Left lobe of liver (tissue), 2 donors: ENCODE measurements around the gene ADAMTS7. TPM values are rescaled to one million over a fixed set of nuclear protein-coding genes. Genes with fewer than 3 reads are reported as not detected.
A peak's percentile ranks its signal among the peaks of the same experiment; 100 is the strongest.
"Not testable (repeated sequence)": the region's sequence is repeated elsewhere in the genome, so short reads cannot be mapped to it uniquely, and the experiment has no call there.

Experiments used
- ATAC-seq: fragments of 200-7000 bp; cut with Tn5 transposase; one replicate; pipeline ENCODE4 v1.9.1; 2020; ENCODE audit warnings: mild to moderate bottlenecking, moderate library complexity
- DNase-seq: peaks from one replicate; pipeline ENCODE4 v3.0.0-alpha.2; 2020; ENCODE audit warnings: low spot score
- total RNA-seq: library from RNA; stranded (reverse); gene quantifications from one replicate; pipeline ENCODE4 v1.2.1, GENCODE V29; 2021
- donor health status: DM: no; HTN: no; CAD: no; lungs with moderate emphysema.
- donor health status: DM: no; HTN: yes; CAD: no.

Gene ADAMTS7
- total RNA-seq, 1 donor from 2014 or later, result 0.86 TPM

DNA sequence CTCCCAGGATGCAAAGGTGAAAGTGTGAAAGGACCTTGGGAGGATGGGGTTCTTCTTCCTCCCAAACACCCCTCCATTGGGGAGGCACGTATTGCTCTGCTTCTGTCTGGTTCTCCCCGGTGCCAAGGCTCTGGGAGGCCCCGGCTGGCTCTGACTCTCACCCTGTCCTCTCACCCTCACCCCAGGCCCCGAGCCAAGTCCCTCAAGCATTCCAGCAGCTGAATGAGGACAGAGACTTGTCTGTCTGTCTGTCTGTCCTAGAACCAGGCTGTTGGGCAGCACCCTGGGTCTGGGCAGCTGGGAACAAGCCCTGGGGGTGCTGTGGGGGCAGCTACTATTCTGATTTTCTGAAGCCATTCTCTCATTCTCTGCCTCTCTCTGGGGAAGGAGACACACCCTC, 29.9 kb downstream of the ADAMTS7 start:
- DNase-seq, ATAC-seq: not testable (repeated sequence)

DNA sequence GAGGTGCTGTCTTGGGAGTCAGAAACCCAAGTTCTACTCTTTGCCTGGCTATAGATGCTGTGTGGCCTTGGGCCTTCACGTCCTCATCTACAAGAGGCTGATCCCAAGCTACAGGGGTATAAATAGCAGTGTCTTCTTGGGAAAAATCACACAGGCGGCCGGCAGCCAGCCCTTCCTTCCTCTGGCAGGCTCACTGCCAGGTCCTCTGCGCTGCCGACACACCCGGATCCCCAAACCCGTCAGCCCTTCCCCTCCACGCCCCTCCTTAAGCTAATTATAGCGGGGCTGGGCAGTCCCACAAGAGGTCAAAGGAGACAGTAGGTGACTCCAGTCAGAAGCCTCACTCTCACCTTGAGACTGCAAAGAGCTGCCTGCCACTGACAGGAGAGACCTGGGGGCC, 31.3 kb downstream of the ADAMTS7 start:
- ATAC-seq, result peak; percentile 46
- not testable (repeated sequence) for DNase-seq

DNA sequence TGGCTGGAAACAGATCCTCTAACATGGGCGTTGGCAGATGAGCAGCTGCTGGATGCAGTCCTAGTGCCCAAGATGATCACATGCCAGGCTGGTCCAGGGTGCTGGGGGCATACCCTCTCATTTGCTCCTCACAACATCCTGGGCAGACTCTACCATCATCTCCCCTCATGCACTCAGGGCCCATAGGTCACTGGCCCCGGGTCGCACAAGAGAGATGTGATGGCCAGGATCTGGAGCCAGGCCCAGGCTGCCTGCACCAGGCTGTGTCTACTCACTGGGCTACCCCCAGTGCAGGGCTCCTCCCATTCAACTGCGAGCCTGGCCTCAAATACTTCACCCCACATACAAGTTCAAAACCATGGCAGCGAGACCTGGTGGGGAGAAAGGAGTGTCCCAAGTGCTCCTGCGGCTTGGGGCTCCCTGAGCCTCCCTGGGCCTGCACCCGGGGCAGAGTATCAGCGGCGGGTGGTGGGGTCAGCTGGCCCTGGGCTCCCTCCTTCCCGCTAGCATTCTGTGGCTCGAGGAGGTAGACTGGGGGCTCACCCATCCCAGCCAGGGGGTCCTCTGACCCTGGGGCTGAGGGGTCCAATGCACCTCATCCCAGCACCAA, 32.0 kb downstream of the ADAMTS7 start:
- ATAC-seq, DNase-seq: not testable (repeated sequence)

DNA sequence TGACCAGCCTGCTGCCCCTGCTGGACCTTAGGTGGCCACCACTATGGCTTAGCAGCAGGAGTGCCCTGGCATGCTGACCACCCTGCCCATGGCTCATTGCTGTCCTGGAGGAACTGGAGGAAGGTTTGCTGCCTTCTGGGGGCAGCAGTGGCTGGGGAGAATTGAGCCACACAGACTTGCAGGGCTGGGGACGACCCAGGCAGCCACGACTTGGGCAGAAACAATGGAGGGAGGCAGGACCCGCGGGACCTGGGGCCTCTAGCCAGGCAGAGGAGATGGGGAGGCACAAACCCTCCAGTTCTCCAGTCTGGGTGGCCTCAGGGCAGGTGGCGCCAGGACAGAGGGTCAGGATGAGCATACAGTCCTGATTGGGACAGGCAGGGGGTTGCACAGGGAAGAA, 32.8 kb downstream of the ADAMTS7 start:
- ATAC-seq (no peak), DNase-seq (no peak)

DNA sequence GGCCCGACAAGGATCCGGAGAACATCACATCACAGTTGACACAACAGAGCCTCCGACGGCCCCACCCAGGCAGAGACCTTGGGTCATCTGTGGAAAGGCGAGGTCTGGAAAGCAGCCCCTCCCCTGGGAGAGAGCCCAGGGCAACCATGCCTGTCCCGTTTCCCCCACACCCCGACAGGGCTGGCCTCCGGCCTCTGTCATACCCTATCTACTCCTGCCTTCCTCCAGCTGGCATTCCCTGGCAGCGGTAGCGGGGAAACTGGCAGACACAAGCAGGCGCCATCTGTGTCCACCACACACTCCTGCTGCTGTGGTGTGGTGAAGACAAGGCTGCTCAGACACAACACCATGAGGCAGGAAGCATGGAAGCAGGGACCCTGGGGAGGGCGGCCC, 33.3 kb downstream of the ADAMTS7 start:
- ATAC-seq, result peak; percentile 8
- not testable (repeated sequence) for DNase-seq

DNA sequence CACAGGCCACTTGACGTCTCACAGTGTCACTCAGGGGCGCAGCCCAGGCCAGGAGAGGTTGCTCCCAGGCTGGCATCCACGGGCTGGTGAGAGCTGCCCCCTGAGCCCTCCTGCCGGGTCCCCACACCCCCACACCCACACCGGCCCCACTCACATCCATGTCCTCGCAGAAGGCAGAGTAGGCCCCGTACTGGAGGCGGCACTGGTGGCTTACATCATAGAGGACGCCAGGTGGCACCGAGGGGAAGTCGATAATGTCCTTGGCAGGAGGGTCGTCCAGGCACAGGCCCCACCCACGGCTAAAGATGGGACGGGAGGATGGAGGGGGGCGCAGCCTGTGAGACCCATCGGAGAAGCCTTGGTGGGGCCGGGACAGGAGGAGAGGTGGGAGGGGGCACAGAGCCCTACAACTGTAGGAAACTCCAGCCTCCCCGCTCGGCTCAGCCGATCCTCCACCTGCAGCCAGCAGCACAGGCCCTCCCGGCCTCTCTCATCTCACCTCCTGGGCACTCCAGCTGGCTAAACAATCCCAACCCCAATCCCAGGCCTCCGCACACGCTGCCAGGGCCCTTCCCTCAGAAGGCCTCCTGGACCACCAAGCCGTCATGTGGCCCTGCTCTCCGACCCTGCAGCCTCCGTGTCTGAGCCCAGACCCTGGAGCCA, 33.8 kb downstream of the ADAMTS7 start:
- not testable (repeated sequence) for ATAC-seq, DNase-seq

DNA sequence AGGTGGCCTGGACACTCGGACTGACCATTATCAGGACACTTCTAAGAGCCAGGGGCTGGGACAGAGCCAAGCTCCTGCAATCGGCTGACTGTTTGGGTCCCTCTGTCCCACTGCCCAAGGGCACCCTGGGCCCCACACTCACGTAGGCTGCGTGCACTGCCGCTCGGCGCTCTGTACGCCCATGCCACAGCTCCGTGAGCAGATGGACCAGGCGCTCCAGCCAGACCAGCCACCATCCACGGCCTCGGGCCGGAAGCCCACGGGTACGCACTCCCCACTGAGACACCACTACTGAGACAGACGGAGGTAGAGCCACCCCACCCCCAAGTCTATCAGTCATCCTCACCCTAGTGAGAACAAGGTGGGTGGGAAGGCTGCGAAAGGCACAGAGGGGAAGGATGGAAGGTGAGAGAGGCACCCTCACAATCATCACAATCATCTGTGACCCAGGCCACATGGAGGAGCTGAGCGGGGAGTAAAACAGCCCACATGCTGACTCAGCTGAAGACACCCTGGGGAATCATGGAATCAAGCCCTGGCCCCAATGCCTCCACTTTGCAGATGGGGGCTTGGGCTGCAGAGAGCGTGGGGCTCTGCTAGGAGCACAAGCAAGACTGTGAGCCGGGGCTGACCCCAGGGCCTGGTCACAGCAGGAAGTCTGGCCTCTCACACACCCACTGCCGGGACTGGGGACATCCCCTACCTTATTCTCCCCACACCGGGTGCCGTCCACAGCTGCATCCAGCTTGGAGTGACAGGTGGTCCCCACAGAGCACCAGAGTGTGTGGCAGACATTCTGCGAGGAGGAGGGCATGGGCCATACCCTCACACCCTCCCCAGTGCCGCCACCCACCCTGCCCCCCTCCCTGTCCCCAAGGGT, 35.0 kb downstream of the ADAMTS7 start:
- ATAC-seq, DNase-seq: not testable (repeated sequence)

DNA sequence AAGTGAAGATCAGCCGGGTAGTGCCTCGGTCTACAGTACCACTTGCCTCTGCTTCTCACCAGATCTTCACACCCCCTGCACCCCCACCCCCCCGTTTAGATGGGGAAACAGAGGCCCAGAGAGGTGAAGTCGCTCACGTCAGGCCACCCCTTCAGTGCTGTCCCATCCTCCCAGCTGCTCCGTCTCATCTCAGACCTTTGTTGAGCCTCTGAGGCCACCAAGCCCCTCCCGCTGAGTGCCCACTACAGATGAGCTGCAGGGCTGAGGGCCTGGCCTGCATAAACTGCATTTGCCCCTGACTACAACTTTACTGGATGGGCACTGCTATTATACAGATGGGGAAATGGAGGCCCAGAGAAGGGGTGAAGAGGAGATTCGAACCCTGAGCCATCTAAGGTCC, 35.8 kb downstream of the ADAMTS7 start:
- ATAC-seq, result no peak
- no peak for DNase-seq

DNA sequence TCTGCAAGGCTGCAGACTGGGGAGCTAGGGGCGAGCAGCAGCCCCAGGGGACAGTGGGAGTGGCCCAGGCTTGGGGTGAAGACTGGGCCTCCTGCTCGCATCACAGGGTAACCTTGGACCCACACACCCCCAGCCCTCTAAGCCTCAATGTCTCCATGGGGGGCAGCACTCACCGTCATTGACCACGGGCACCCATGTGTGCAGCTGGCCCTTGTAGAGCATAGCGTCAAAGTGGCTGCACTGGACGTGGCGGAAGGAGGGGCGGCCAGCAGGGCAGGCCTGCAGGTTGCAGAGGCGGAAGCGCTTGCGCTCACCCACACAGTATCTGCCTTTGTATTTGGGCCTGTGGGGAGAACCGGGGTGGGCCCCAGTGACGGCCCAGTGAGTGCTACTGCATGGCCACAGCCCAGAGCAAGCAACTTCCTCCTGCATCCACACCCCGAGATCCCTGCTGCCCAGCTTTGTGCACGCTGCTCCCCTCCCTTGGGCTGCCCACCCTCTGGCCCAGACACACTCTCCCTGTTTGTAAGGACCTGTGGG, 36.7 kb downstream of the ADAMTS7 start:
- ATAC-seq, DNase-seq: not testable (repeated sequence)

DNA sequence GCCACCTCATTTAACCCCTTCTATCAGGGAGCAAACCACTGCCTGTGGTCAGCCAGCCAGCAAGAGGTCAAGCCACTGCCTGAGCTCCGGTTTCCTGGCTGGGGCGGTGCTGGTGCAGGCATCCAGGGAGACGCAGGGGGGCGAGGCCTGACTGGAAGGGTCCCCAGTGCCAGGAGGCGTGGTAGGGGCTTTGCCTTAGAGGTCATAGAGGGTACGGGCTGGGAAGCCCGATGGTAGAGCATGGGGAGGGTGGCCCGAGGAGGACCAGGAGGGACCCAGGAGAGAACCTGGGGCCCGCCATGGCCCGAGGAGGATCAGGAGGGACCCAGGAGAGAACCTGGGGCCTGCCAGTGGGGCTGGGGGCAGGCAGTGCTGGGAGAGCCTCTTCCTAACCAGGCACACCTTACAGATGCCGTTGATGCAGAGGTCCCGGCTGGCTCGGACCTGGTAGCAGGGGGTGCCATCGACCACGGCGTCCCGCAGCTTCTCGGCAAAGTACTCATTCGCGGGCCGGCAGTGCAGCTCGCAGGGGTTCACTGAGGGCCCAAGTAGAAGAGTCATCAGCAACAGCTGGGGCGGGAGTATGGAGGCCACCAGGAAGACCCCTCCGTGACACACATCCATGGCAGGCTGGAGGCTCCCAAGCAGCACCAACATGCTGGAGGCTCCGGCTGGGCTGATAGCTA, 37.4 kb downstream of the ADAMTS7 start:
- not testable (repeated sequence) for ATAC-seq, DNase-seq

DNA sequence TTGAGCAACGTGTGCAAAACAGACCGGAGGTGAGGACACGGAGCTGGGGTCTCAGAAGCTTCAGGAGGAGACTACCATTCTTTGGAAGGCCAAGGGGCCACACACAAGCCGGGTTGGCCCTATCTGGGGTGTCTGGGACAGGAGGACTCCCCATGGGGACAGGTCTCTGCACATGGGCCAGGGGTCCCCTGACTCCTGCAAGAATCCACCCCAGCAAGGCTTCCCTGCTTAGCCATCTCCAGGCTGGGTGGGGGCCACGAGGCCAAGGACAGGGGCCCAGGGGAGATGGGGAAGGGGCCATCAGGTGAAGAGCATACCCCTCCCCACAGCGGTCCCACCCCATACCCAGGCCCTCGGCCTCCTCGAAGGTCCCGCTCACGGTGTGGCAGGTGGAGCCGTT, 38.5 kb downstream of the ADAMTS7 start:
- DNase-seq (no peak), ATAC-seq (no peak)

DNA sequence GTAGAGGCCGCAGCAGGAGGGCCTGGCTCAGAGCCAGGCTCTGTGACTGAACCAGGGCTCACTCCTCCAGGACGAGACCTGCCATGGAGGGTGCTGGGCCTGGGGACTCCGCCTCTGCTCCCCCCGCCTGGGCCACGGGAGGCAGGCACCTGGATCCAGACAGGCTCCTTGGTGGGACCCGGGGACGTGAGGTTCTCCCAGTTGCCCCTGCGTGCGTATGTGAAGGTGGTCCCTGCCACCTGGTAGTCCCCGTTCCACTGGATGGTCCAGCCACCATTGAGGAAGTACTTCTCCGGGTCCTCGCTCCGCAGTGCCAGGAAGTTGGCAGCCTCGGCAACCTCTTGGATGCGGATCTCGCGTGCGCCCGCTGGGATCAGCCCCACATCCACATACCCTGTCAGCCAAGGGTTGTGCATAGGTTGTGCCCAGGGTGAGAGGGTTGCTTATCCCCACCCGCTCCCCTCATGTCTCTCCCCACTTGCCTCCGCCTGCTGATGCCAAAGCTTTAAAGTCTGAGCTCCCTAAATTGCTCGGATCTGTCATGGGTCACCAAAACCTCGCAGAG, 39.7 kb downstream of the ADAMTS7 start:
- not testable (repeated sequence) for ATAC-seq, DNase-seq

DNA sequence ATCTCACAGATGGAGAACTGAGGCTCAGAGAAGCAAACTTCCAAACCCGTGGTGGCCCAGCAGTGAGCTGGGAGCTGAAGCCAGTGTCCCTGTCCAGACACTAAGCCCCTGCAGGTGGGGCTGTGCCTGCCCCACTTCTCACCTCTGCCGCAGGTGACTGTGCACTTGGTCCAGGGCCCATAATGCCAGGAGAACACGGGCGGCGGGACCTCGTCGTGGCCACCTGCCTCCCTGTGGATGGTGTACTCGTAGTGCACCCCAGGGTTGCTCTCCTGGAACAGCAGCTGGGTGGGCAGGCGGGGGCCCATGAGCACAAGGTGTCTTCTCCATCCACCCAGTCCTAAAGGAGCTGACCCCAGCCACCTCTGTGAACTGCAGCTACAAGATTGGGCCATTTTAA, 40.2 kb downstream of the ADAMTS7 start:
- not testable (repeated sequence) for DNase-seq, ATAC-seq

DNA sequence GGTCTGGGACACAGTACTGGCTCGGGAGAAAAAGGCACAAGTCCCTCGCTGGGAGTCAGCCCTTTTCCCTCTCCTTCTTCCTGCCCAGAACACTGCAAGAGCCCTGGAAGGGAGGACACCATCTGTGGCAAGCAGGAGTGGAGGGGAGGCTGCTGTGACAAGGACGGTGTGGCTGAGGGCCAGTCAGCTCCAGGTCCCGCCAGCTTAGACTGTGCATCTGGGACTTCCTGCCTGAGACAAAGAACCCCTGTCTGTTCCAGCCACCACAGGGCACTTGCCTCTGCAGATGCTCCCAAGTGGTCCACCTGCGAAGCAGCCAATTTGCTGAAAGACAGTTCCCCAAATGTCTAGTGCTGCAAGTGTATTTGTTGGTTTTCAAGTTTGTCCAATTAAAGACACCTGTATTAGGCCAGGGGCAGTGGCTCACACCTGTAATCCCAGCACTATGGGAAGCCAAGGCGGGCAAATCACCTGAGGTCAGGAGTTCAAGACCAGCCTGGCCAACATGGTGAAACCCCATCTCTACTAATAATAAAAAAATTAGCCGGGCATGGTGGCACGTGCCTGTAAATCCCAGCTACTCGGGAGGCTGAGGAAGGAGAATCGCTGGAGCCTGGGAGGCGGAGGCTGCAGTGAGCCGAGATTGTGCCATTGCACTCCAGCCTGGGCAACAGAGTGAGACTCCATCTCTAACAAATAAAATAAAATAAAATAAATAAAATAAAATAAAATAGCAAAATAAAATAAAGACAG, 41.6 kb downstream of the ADAMTS7 start:
- not testable (repeated sequence) for ATAC-seq, DNase-seq

DNA sequence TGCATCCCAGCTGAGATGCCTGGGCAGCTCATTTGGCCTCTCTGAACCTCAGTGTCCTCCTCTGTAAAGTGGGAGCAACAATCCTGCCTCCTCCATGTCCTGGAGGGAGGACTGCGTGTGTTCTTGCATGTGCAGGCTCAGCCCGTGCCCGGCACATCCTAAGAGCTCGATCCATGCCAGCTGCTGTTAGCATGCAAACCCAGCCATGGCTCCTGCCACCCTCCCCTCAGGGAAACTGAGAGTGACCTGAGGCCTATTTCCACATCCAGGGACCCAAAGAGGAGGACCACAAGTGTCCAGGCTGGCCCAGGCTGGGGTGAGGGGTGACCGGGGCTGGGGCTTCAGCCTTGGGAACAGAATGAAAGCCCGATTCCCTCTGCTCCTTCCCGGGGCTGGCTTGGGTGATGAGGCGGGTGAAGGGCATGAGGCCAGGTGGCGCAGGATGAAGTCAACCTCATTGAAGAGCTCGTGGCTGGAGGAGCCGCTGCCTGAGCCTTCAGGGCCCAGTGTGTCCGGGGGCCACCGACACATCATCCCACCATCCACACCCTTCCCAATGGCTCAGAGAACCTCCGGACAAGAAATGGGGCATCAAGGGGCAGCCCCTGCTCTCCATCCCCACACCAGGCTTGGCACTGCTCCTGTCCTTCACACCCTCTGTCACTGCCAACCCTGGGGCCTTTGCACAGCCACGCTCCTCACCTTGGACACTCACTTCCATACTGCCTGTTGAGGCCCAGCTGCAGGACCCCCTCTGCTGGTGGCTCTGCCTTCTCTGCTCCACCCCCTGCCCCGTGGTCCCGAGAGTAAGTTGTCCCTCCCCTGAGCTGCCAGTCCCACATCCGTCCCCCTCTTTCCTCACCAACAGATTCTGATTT, 42.5 kb downstream of the ADAMTS7 start:
- ATAC-seq, result no peak

DNA sequence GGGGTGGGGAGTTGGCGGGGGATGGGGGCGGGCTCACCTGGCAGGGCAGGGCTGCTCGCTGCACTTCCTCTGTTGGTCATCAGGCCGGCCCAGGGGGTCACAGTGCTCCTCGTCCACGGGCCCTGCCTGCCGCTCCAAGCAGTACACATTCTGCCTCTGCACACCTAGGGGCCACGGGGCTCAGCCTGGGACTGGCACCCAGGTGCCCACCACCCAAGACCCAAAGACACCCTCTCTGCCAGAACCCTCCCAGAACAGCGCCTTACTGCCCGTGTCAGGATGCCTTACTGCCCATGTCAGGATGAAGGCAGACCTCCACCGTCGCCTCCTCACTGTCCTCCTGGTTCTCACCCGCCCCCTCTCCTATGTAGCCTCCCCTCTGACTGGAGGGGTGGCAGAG, 43.2 kb downstream of the ADAMTS7 start:
- ATAC-seq (no peak), DNase-seq (no peak)

More for the DNA sequence above, 42.5 kb downstream of the ADAMTS7 start:
- DNase-seq, result no peak

DNA sequence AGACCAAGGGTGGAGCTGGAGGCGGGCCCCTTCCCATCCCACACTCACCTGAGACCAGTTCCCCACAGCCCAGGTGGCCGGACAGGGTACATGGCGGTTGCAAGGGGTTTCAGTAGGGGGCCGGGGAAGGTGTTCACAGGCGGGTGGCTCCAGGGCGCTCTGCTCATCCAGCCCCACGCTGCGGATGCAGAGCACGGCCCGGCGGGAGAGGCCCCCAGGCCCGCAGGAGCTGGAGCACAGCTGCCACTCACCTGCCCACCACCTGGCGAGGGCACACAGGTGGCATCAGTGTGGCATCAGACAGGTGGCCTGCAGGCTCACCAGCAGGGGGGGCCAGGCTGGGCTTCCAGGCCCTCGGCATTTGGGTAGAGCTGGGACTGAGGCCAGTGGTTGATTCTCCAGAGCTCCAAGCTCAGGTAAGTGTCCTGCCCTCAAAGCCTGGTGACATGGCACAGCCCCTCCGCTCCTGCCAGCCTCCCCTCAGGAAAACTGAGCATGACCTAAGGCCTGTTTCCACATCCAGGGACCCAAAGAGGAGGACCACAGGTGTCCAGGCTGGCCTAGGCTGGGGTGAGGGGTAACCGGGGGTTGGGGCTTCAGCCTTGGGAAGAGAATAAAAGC, 43.8 kb downstream of the ADAMTS7 start:
- DNase-seq, result no peak

DNA sequence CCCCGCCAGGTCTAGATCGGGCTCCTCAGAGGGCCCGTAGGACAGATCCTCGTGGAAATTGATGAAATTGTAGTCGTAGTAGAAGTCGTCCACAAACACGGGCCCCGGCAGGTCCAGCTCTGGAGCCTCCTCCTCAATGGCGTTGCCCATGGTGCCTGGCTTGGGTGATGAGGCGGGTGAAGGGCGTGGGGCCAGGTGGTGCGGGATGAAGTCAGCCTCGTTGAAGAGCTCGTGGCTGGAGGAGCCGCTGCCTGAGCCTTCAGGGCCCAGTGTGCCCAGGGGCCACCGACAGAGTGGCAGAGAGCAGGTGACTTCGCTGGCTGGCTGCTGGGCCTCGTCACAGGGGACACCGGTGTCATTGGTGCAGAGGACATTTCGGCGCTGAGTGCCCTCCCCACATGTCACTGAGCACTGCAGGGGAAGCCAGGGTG, 44.6 kb downstream of the ADAMTS7 start:
- not testable (repeated sequence) for ATAC-seq
- peak; percentile 29 for DNase-seq

More for the DNA sequence above, 43.8 kb downstream of the ADAMTS7 start:
- no peak for ATAC-seq
